CD4-positive, alpha-beta T cell treated with Interleukin-6 at 100 ng/mL for 8 hours (primary cell): ENCODE data around the gene CDC42EP4.

Source experiments
- DNase-seq: peaks from one replicate; pipeline ENCODE4 v3.0.0-alpha.2; 2020; ENCODE audit warnings: mixed read lengths, low spot score

CDC42EP4 gene

GRCh38 chr17:73297934-73298861 lies 13.6 kb downstream of the CDC42EP4 start:
- DNase-seq = no peak

GRCh38 chr17:73293480-73293911 lies 18.3 kb downstream of the CDC42EP4 start:
- no peak for DNase-seq

GRCh38 chr17:73293031-73293430 lies 18.8 kb downstream of the CDC42EP4 start:
- no peak for DNase-seq

- no peak for DNase-seq
Observed at GRCh38 chr17:73292031-73292531, 19.7 kb downstream of the CDC42EP4 start.

GRCh38 chr17:73291260-73291801 lies 20.5 kb downstream of the CDC42EP4 start:
- DNase-seq = no peak

GRCh38 chr17:73290399-73291259 lies 21.2 kb downstream of the CDC42EP4 start:
- no peak for DNase-seq

GRCh38 chr17:73289549-73290254 lies 22.1 kb downstream of the CDC42EP4 start:
- no peak for DNase-seq

- no peak for DNase-seq
Observed at GRCh38 chr17:73288534-73289302, 23.1 kb downstream of the CDC42EP4 start.

- DNase-seq = no peak
Observed at GRCh38 chr17:73286863-73287296, 24.9 kb downstream of the CDC42EP4 start.

- no peak for DNase-seq
Observed at GRCh38 chr17:73285916-73286862, 25.6 kb downstream of the CDC42EP4 start.

GRCh38 chr17:73285603-73285908 lies 26.2 kb downstream of the CDC42EP4 start:
- no peak for DNase-seq

- no peak for DNase-seq
Observed at GRCh38 chr17:73284906-73285602, 26.7 kb downstream of the CDC42EP4 start.

GRCh38 chr17:73284354-73284753 lies 27.4 kb downstream of the CDC42EP4 start:
- no peak for DNase-seq

GRCh38 chr17:73283841-73284282 lies 27.9 kb downstream of the CDC42EP4 start:
- no peak for DNase-seq

GRCh38 chr17:73283250-73283649 lies 28.6 kb downstream of the CDC42EP4 start:
- DNase-seq = no peak

GRCh38 chr17:73282629-73283028 lies 29.2 kb downstream of the CDC42EP4 start:
- DNase-seq = no peak

GRCh38 chr17:73281928-73282327 lies 29.9 kb downstream of the CDC42EP4 start:
- no peak for DNase-seq

- DNase-seq = no peak
Observed at GRCh38 chr17:73280191-73280590, 31.6 kb downstream of the CDC42EP4 start.

- DNase-seq = no peak
Observed at GRCh38 chr17:73279704-73280103, 32.1 kb downstream of the CDC42EP4 start.
